Spleen (tissue), 11 donors: ENCODE results near the gene ARL10. TPM values are rescaled to one million over a fixed set of nuclear protein-coding genes. Genes with fewer than 3 reads are reported as not detected.

Source experiments
- DNase-seq: peaks from one replicate; pipeline ENCODE4 v3.0.0-alpha.2; 2020
- H3K27ac ChIP-seq, 8 donors: fragments of 200-600 bp; sonication (generic) in 7 of 8; 1 replicate in 4 of 8; 2 replicates in 4 of 8; pipeline versions ENCODE4 v1.5.0 to v1.8.0; 2016 to 2021; ENCODE audit warnings: inconsistent platforms in 4 of 8, mild to moderate bottlenecking in 4 of 8, moderate library complexity in 1 of 8
- H3K27me3 ChIP-seq, 7 donors: fragments of 200-600 bp; sonication (generic) in 6 of 7; replicated peaks in 1 of 7; 1 replicate in 4 of 7; 2 replicates in 3 of 7; pipeline versions ENCODE4 v1.5.0 to v1.8.0; 2016 to 2021; ENCODE audit warnings: inconsistent platforms in 3 of 7, mild to moderate bottlenecking in 1 of 7
- H3K36me3 ChIP-seq, 6 donors: fragments of 200-600 bp; sonication (generic) in 5 of 6; 1 replicate in 4 of 6; 2 replicates in 2 of 6; pipeline versions ENCODE4 v1.5.0 to v1.8.0; 2016 to 2021; ENCODE audit warnings: inconsistent platforms in 2 of 6
- H3K4me1 ChIP-seq, 6 donors: fragments of 200-600 bp; sonication (generic) in 5 of 6; 1 replicate in 3 of 6; 2 replicates in 3 of 6; pipeline versions ENCODE4 v1.5.0 to v1.8.0; 2016 to 2021; ENCODE audit warnings: inconsistent platforms in 3 of 6
- H3K4me3 ChIP-seq, 8 donors: fragments of 200-600 bp; sonication (generic) in 7 of 8; 1 replicate in 4 of 8; 2 replicates in 4 of 8; pipeline versions ENCODE4 v1.5.0 to v1.8.0; 2016 to 2021; ENCODE audit warnings: inconsistent platforms in 4 of 8, mild to moderate bottlenecking in 4 of 8, moderate library complexity in 2 of 8
- H3K9me3 ChIP-seq, 8 donors: fragments of 200-600 bp; sonication (generic) in 7 of 8; 1 replicate in 4 of 8; 2 replicates in 4 of 8; pipeline versions ENCODE4 v1.5.0 to v1.8.0; 2016 to 2021; ENCODE audit warnings: inconsistent platforms in 4 of 8
- POLR2A ChIP-seq, 3 donors: fragments of 450-650 bp; IDR thresholded peaks; one replicate each; pipeline ENCODE4 v1.5.1; 2017; ENCODE audit warnings: antibody characterized with exemption in 3 of 3, mild to moderate bottlenecking in 1 of 3
- POLR2AphosphoS5 ChIP-seq, 3 donors: sonication (generic); formaldehyde crosslinking; IDR thresholded peaks; one replicate each; pipeline ENCODE4 v1.5.1; 2017; ENCODE audit warnings: antibody characterized with exemption in 3 of 3
- WGBS, 5 donors: extraction: QIAGEN DNeasy Blood & Tissue Kit in 3 of 5; methylation state at CpG; one replicate each; pipeline versions ENCODE4 v1.1.5 to v1.1.7; 2013 to 2018; 5-methylcytosine and 5-hydroxymethylcytosine counted together
- intact Hi-C: fragments of 100-400 bp; cut with DNase I; formaldehyde crosslinking; loops from one replicate; pipeline ENCODE4 v1.15.0; 2023; ENCODE audit warnings: low total_unique reads
- polyA plus RNA-seq, 3 donors: library from polyadenylated mRNA; stranded (reverse); fragments of 200-250 nt; gene quantifications; one replicate each; pipeline ENCODE4 v1.2.1, GENCODE V29; 2013
- total RNA-seq, 7 donors: library from RNA; depleted of rRNA in 3 of 7; stranded (reverse); fragments of >200 nt in 3 of 7; fragmentation: NEBNext Ultra II Directional in 4 of 7; extraction: Animal tissue kit (Norgen Biotek cat#: 25700) in 4 of 7; gene quantifications; one replicate each; pipeline versions ENCODE4 v1.1.0 to v1.2.1, GENCODE V29; 2016 to 2021
- TF ChIP-seq, protein P1 (sequence below), 11 experiments: fragments of 200-600 bp in 7 of 11; fragments of 450-650 bp in 4 of 11; sonication (generic) in 4 of 11; IDR thresholded peaks in 8 of 11; conservative IDR thresholded peaks in 3 of 11; 1 replicate in 7 of 11; 2 replicates in 4 of 11; pipeline versions ENCODE4 v1.4.0 to v1.8.0; 2016 to 2021; ENCODE audit warnings: antibody characterized with exemption in 11 of 11, inconsistent platforms in 4 of 11, mild to moderate bottlenecking in 1 of 11
- donor health status: healthy with polysubstance abuse.
- donor health status: DM: no; HTN: no; CAD: no; lungs with moderate emphysema.
- donor health status: DM: no; HTN: no; CAD: no.
- donor health status: Bipolar disorder and iron deficiency.
- donor health status: healthy.
- donor health status: DM: no; HTN: no; CAD: no.
- donor health status: DM: yes; HTN: yes; CAD: no.

ARL10 gene
- total and polyA plus RNA-seq, 10 donors: 1.6 to 17.8 (median 6.8) TPM

GRCh38 chr5:176414704-176415103 is 49.4 kb downstream of the ARL10 start:
- Histone ChIP-seq H3K27me3 (no peaks in the 10 kb centered on the region), H3K36me3 (peaks cover 0 to 13% (median 5%) of the 10 kb centered on the region in 6 donors), H3K4me3 (peak overlapping the region in 3 of 8 donors; percentile 65 to 91 (median 86)), H3K4me1 (peaks cover 14 to 67% (median 43%) of the 10 kb centered on the region in 6 donors), H3K27ac (peak overlapping the region in 2 of 8 donors; percentile 23 to 34), H3K9me3 (no peaks in the 10 kb centered on the region)
- DNase-seq: no peak
- intact Hi-C loops: no loop called here
- TF ChIP-seq POLR2A (IDR thresholded peaks at IDR 0.05): no peak
- TF ChIP-seq, protein P1, sequence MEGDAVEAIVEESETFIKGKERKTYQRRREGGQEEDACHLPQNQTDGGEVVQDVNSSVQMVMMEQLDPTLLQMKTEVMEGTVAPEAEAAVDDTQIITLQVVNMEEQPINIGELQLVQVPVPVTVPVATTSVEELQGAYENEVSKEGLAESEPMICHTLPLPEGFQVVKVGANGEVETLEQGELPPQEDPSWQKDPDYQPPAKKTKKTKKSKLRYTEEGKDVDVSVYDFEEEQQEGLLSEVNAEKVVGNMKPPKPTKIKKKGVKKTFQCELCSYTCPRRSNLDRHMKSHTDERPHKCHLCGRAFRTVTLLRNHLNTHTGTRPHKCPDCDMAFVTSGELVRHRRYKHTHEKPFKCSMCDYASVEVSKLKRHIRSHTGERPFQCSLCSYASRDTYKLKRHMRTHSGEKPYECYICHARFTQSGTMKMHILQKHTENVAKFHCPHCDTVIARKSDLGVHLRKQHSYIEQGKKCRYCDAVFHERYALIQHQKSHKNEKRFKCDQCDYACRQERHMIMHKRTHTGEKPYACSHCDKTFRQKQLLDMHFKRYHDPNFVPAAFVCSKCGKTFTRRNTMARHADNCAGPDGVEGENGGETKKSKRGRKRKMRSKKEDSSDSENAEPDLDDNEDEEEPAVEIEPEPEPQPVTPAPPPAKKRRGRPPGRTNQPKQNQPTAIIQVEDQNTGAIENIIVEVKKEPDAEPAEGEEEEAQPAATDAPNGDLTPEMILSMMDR (IDR thresholded peaks at IDR 0.05 in 8 of 11, conservative IDR thresholded peaks at IDR 0.05 in 3 of 11): no peak
- no peak for TF ChIP-seq POLR2AphosphoS5 (IDR thresholded peaks at IDR 0.05)
- WGBS, 5 donors: 66 to 77% (median 75%) methylated on average over 3 of the region's 3 CpGs

- Histone ChIP-seq H3K4me1 (peaks cover 14 to 67% (median 43%) of the 10 kb centered on the region in 6 donors), H3K27me3 (no peaks in the 10 kb centered on the region), H3K4me3 (peak overlapping the region; percentile 65 to 91 (median 86)), H3K27ac (peak overlapping the region; percentile 78 to 94 (median 88)), H3K9me3 (no peaks in the 10 kb centered on the region), H3K36me3 (peaks cover 0 to 6% (median 0%) of the 10 kb centered on the region in 6 donors)
- DNase-seq: no peak
- TF ChIP-seq POLR2AphosphoS5 (IDR thresholded peaks at IDR 0.05): no peak
- TF ChIP-seq, protein P1 (IDR thresholded peaks at IDR 0.05 in 8 of 11, conservative IDR thresholded peaks at IDR 0.05 in 3 of 11): no peak
- TF ChIP-seq POLR2A (IDR thresholded peaks at IDR 0.05): no peak
- WGBS, 5 donors: 68 to 83% (median 77%) methylated on average over 13 of the region's 13 CpGs
- intact Hi-C loops: no loop called here
Measured at GRCh38 chr5:176415240-176415951, 50.1 kb downstream of the ARL10 start.

DNA sequence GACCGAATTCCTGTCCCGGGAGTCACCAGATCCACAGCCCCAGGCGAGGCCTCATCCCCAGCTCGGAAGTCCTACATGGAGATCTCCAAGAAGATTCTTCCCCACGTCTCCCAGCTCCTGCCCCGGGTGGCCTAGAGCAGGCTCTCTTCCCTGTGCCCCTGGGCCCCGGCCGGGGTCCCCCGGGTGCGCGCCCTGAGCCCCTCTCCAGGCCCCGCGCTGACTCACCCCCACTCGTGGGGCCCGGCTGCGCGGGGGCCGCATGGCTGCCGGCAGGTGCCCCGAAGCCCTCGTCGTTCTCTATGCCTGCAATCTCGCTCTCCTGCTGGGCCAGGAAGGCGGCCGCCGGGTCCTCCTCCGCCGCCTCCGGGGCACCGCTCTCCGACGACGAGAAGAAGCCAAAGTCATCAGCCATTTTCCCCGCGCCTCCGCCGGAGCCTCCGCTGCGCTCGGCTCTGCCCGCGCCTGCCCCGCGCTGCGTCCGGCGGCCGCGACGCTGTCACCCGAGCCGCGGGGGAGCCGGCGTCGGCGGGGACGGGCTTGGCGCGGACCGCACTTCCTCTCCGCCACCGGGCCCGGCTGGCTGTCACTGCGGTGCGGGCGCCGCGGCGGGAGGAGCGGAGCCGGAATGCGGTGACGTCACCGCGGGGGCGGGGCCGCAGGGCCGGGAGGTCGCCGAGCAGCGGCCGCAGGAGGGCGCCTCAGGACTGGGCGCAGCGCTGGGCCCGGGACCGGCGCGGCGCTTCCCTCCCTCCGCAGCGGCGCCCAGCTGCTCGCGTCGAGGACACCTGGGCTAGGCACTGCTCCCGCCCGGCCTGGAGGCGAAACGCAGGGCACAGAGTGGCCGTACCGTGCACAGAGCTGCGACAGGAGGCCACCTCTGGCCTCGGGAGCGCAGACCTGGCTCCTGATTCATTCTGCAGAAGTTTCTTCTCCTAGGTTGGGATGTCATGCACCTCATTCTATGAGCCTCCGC is 51.0 kb downstream of the ARL10 start, which contains the start of gene CLTB:
Gene CLTB, minus strand, starts transcription at position 588 of the 973 bp plus-strand sequence. Its CDS starts 176 bp downstream, at position 412.
- Histone ChIP-seq H3K27ac (peak within 1 kb of the TSS; percentile 78 to 94 (median 88)), H3K9me3 (no peaks in the 10 kb centered on the region), H3K4me3 (peak within 1 kb of the TSS; percentile 65 to 91 (median 86)), H3K27me3 (no peaks in the 10 kb centered on the region), H3K4me1 (peaks cover 14 to 60% (median 41%) of the 10 kb centered on the region in 6 donors), H3K36me3 (no peaks in the 10 kb centered on the region)
- TF ChIP-seq POLR2AphosphoS5 (IDR thresholded peaks at IDR 0.05) (peak; percentile 88 to 92 (median 88)), POLR2A (IDR thresholded peaks at IDR 0.05) (peak in 2 of 3 donors; percentile 38 to 88)
- TF ChIP-seq, protein P1 (IDR thresholded peaks at IDR 0.05 in 8 of 11, conservative IDR thresholded peaks at IDR 0.05 in 3 of 11): peak in 10 of 11 experiments; percentile 11 to 94 (median 90)
- peak; percentile 99 for DNase-seq
- intact Hi-C loops: loop anchor here (2.0 kb wide), 1 partner anchor 31 kb away; no protein-coding TSS in a partner anchor
- 1 to 5% (median 3%) methylated on average over 36 to 107 of the region's 107 CpGs for WGBS, 5 donors
